Measurements from ENCODE around the gene TRIOBP.
A peak's percentile ranks its signal among the peaks of the same experiment; 100 is the strongest.

- TF ChIP-seq, protein P1, sequence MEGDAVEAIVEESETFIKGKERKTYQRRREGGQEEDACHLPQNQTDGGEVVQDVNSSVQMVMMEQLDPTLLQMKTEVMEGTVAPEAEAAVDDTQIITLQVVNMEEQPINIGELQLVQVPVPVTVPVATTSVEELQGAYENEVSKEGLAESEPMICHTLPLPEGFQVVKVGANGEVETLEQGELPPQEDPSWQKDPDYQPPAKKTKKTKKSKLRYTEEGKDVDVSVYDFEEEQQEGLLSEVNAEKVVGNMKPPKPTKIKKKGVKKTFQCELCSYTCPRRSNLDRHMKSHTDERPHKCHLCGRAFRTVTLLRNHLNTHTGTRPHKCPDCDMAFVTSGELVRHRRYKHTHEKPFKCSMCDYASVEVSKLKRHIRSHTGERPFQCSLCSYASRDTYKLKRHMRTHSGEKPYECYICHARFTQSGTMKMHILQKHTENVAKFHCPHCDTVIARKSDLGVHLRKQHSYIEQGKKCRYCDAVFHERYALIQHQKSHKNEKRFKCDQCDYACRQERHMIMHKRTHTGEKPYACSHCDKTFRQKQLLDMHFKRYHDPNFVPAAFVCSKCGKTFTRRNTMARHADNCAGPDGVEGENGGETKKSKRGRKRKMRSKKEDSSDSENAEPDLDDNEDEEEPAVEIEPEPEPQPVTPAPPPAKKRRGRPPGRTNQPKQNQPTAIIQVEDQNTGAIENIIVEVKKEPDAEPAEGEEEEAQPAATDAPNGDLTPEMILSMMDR (tag by site-specific recombination; IDR thresholded peaks at IDR 0.05) = peak; percentile 98
- TF ChIP-seq, protein P2, sequence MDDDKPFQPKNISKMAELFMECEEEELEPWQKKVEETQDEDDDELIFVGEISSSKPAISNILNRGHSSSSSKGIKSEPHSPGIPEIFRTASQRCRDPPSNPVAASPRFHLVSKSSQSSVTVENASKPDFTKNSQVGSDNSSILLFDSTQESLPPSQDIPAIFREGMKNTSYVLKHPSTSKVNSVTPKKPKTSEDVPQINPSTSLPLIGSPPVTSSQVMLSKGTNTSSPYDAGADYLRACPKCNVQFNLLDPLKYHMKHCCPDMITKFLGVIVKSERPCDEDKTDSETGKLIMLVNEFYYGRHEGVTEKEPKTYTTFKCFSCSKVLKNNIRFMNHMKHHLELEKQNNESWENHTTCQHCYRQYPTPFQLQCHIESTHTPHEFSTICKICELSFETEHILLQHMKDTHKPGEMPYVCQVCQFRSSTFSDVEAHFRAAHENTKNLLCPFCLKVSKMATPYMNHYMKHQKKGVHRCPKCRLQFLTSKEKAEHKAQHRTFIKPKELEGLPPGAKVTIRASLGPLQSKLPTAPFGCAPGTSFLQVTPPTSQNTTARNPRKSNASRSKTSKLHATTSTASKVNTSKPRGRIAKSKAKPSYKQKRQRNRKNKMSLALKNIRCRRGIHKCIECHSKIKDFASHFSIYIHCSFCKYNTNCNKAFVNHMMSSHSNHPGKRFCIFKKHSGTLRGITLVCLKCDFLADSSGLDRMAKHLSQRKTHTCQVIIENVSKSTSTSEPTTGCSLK (tag by site-specific recombination; IDR thresholded peaks at IDR 0.05) = no peak
- no peak for TF ChIP-seq ZNF121 (tag by site-specific recombination; IDR thresholded peaks at IDR 0.05)
- TF ChIP-seq ZFHX2 (tag by site-specific recombination; conservative IDR thresholded peaks at IDR 0.05) = no peak
- no peak for TF ChIP-seq RBAK (tag by site-specific recombination; IDR thresholded peaks at IDR 0.05)
- TF ChIP-seq ZNF548 (tag by site-specific recombination; IDR thresholded peaks at IDR 0.05) = no peak
- peak; percentile 83 for TF ChIP-seq ZNF629 (tag by site-specific recombination; IDR thresholded peaks at IDR 0.05)
- no peak for TF ChIP-seq ZFP3 (tag by site-specific recombination; IDR thresholded peaks at IDR 0.05; ENCODE audit: low read depth)
- no peak for TF ChIP-seq ZNF623 (tag by site-specific recombination; IDR thresholded peaks at IDR 0.05)
- TF ChIP-seq ZNF18 (tag by site-specific recombination; IDR thresholded peaks at IDR 0.05) = no peak
- no peak for TF ChIP-seq ZBTB7A (tag by site-specific recombination; IDR thresholded peaks at IDR 0.05; ENCODE audit: low read depth)
- peak; percentile 33 for TF ChIP-seq ZFP69B (tag by site-specific recombination; IDR thresholded peaks at IDR 0.05)
- TF ChIP-seq ZNF521 (tag by site-specific recombination; IDR thresholded peaks at IDR 0.05) = no peak
- no peak for TF ChIP-seq ZNF776 (tag by site-specific recombination; IDR thresholded peaks at IDR 0.05; ENCODE audit: borderline replicate concordance)
Observed at GRCh38 chr22:37817705-37818408, 121.0 kb downstream of the TRIOBP start.

Measured in HEK293 (cell line).